Heart left ventricle (tissue), 13 donors: ENCODE measurements around the gene SPAG9.

ENCODE experiments used
- CTCF ChIP-seq, 12 donors: fragments of 200-600 bp; sonication (generic) in 4 of 12; IDR thresholded peaks; one replicate each; pipeline versions ENCODE4 v1.5.0 to v1.8.0; 2018 to 2022; ENCODE audit warnings: antibody characterized with exemption in 12 of 12, mild to moderate bottlenecking in 5 of 12
- POLR2A ChIP-seq, 2 donors: fragments of 450-650 bp; IDR thresholded peaks; one replicate each; pipeline ENCODE4 v1.6.1; 2017; ENCODE audit warnings: antibody characterized with exemption in 2 of 2, mild to moderate bottlenecking in 2 of 2, moderate library complexity in 2 of 2
- donor health status: ischemic (EF 13 %, LVEDD 7.1; RV severe dilation, severe dysfunction).
- donor health status: DM: no; HTN: yes; CAD: no.
- donor health status: DM: no; HTN: no; CAD: no.
- donor health status: ischemic (EF 25% LVEDD 6.9; RV normal size, moderate dysfunction).
- donor health status: ischemic (EF 25% LVEDD 5.7; RV mildly dilated, moderate dysfunction).
- donor health status: ischemic (EF 35%, LVEDD 5.7; RV mildly dilated, moderate dysfunction).
- donor health status: nonischemic (EF 11% LVEDD 7.7; RV severe dilation, severe dysfunction).
- donor health status: DM: yes; HTN: yes; CAD: no.
- donor health status: PGD.
- donor health status: ischemic (EF 29% LVEDD 5.4; RV normal size, mild dysfunction).
- donor health status: nonischemic (EF 23%, LVEDD 6.1; RV moderate dilation, normal function).

- no peak for TF ChIP-seq POLR2A (IDR thresholded peaks at IDR 0.05)
- TF ChIP-seq CTCF (IDR thresholded peaks at IDR 0.05): no peak
Measured at GRCh38 chr17:50924300-50924699, 196.4 kb downstream of the SPAG9 start.
